Trophoblast cell (in vitro differentiated cells and primary cell): Measurements from ENCODE around the gene NCAN.
A peak's percentile ranks its signal among the peaks of the same experiment; 100 is the strongest.

Experiments used
- DNase-seq, 2 donors: peaks; one replicate each; pipeline ENCODE4 v3.0.0-alpha.2; 2016
- H2AFZ ChIP-seq: 2 replicates; pipeline ENCODE4 v1.6.1; 2013; ENCODE audit warnings: low read length, moderate library complexity, mild to moderate bottlenecking; ENCODE audit not compliant: insufficient read depth, poor library complexity
- H2AK5ac ChIP-seq: 2 replicates; pipeline ENCODE4 v1.6.1; 2013; ENCODE audit warnings: mild to moderate bottlenecking, low read length
- H2BK120ac ChIP-seq: 2 replicates; pipeline ENCODE4 v1.6.1; 2013; ENCODE audit warnings: low read length, mild to moderate bottlenecking, moderate library complexity; ENCODE audit not compliant: insufficient read depth, poor library complexity
- H2BK12ac ChIP-seq: 2 replicates; pipeline ENCODE4 v1.6.1; 2013; ENCODE audit warnings: mild to moderate bottlenecking, low read length, moderate library complexity
- H2BK5ac ChIP-seq: 2 replicates; pipeline ENCODE4 v1.6.1; 2013; ENCODE audit warnings: low read length, low read depth, moderate library complexity, mild to moderate bottlenecking; ENCODE audit not compliant: poor library complexity
- H3K14ac ChIP-seq: 2 replicates; pipeline ENCODE4 v1.6.1; 2013; ENCODE audit warnings: mild to moderate bottlenecking, low read length
- H3K18ac ChIP-seq: 2 replicates; pipeline ENCODE4 v1.6.1; 2013; ENCODE audit warnings: mild to moderate bottlenecking, low read length
- H3K23ac ChIP-seq: 2 replicates; pipeline ENCODE4 v1.6.1; 2013; ENCODE audit warnings: low read length
- H3K27ac ChIP-seq: 2 replicates; pipeline ENCODE4 v1.5.1; 2013; ENCODE audit warnings: low read depth, mild to moderate bottlenecking, inconsistent platforms, low read length, moderate library complexity
- H3K27me3 ChIP-seq: 2 replicates; pipeline ENCODE4 v1.6.1; 2013; ENCODE audit warnings: inconsistent platforms, mild to moderate bottlenecking, low read length, moderate library complexity; ENCODE audit not compliant: insufficient read depth
- H3K36me3 ChIP-seq, 2 experiments: 1 replicate in 1 of 2; 2 replicates in 1 of 2; pipeline ENCODE4 v1.6.1; 2013; ENCODE audit warnings: low read length in 2 of 2, mild to moderate bottlenecking in 2 of 2, moderate library complexity in 1 of 2; ENCODE audit not compliant: insufficient read depth in 2 of 2, control insufficient read depth in 1 of 2
- H3K4ac ChIP-seq: 2 replicates; pipeline ENCODE4 v1.6.1; 2013; ENCODE audit warnings: low read depth, mild to moderate bottlenecking, low read length, moderate library complexity
- H3K4me1 ChIP-seq, 2 experiments: 1 replicate in 1 of 2; 2 replicates in 1 of 2; pipeline ENCODE4 v1.6.1; 2013; ENCODE audit warnings: low read length in 2 of 2, mild to moderate bottlenecking in 2 of 2, moderate library complexity in 1 of 2; ENCODE audit not compliant: insufficient read depth in 2 of 2, control insufficient read depth in 1 of 2
- H3K4me2 ChIP-seq: 2 replicates; pipeline ENCODE4 v1.6.1; 2013; ENCODE audit warnings: inconsistent platforms, mild to moderate bottlenecking, low read length, moderate library complexity
- H3K4me3 ChIP-seq: 2 replicates; pipeline ENCODE4 v1.5.1; 2013; ENCODE audit warnings: mild to moderate bottlenecking, low read depth, low read length, inconsistent platforms
- H3K79me1 ChIP-seq: one replicate; pipeline ENCODE4 v1.6.1; 2013; ENCODE audit warnings: low read length
- H3K79me2 ChIP-seq: 2 replicates; pipeline ENCODE4 v1.6.1; 2013; ENCODE audit warnings: low read length, mild to moderate bottlenecking; ENCODE audit not compliant: control insufficient read depth, insufficient read depth, poor library complexity
- H3K9ac ChIP-seq: 2 replicates; pipeline ENCODE4 v1.6.1; 2013; ENCODE audit warnings: mild to moderate bottlenecking, low read length
- H3K9me3 ChIP-seq: 2 replicates; pipeline ENCODE4 v1.6.1; 2013; ENCODE audit warnings: low read depth, mild to moderate bottlenecking, control low read depth, inconsistent platforms, low read length; ENCODE audit not compliant: insufficient read depth
- H4K12ac ChIP-seq: 2 replicates; pipeline ENCODE4 v1.6.1; 2013; ENCODE audit warnings: low read depth, mild to moderate bottlenecking, low read length, moderate library complexity
- H4K8ac ChIP-seq: 2 replicates; pipeline ENCODE4 v1.6.1; 2013; ENCODE audit warnings: low read depth, mild to moderate bottlenecking, low read length, moderate library complexity
- H4K91ac ChIP-seq: one replicate; pipeline ENCODE4 v1.6.1; 2013; ENCODE audit warnings: low read depth, mild to moderate bottlenecking, low read length, moderate library complexity
- WGBS: extraction: QIAGEN DNeasy Blood & Tissue Kit; methylation state at CpG from one replicate; pipeline ENCODE4 v1.1.7; 2013; ENCODE audit warnings: missing lambda C conversion rate; ENCODE audit not compliant: insufficient read length, insufficient coverage; ENCODE audit errors: extremely low coverage; 5-methylcytosine and 5-hydroxymethylcytosine counted together

The NCAN gene

GRCh38 chr19:19214159-19214490 lies 2.4 kb downstream of the NCAN start:
- Histone ChIP-seq H2BK120ac (no peak overlapping the region), H3K4me2 (no peak overlapping the region), H4K8ac (no peak overlapping the region), H2BK5ac (no peak overlapping the region), H3K23ac (no peak overlapping the region), H3K36me3 (no peaks in the 10 kb centered on the region), H3K27ac (no peak overlapping the region), H4K12ac (no peak overlapping the region), H4K91ac (no peak overlapping the region), H3K4ac (no peak overlapping the region), H3K9me3 (no peaks in the 10 kb centered on the region), H3K14ac (no peak overlapping the region), H3K79me2 (no peaks in the 10 kb centered on the region), H3K79me1 (no peaks in the 10 kb centered on the region), H3K18ac (no peak overlapping the region), H3K4me1 (no peaks in the 10 kb centered on the region), H2BK12ac (no peak overlapping the region), H2AK5ac (no peak overlapping the region), H2AFZ (no peak overlapping the region), H3K4me3 (no peak overlapping the region), H3K27me3 (peaks cover 20% of the 10 kb centered on the region), H3K9ac (no peak overlapping the region)
- WGBS: no CpG with 5 or more reads among the region's 5 CpGs
- no peak for DNase-seq

DNA sequence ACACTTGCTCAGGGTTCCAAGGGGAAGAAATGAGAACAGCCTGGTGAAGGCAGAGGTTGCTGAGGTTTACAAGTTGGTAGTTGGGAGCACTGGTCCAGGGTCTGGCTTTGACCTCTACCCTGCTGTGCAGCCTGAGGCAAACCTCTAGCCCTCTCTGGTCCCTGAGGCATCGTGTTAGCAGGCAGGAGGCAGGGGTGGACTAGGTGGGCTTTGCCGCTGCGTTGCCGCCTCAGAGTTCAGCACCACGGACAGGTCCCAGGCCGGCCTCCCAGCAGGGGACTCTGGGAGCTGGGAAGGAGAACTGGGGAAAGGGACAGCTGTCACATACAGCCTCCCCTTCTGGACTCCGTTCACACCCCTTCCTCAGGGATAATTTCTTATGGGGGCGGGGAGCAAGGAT lies 3.1 kb downstream of the NCAN start:
- Histone ChIP-seq H3K4me3 (no peak overlapping the region), H4K12ac (no peak overlapping the region), H3K27ac (no peak overlapping the region), H2BK120ac (no peak overlapping the region), H3K23ac (no peak overlapping the region), H3K18ac (no peak overlapping the region), H2BK12ac (no peak overlapping the region), H3K14ac (no peak overlapping the region), H3K79me2 (no peaks in the 10 kb centered on the region), H3K9ac (no peak overlapping the region), H3K4me1 (no peaks in the 10 kb centered on the region), H3K4ac (no peak overlapping the region), H3K4me2 (no peak overlapping the region), H2BK5ac (no peak overlapping the region), H3K36me3 (no peaks in the 10 kb centered on the region), H2AK5ac (no peak overlapping the region), H3K9me3 (no peaks in the 10 kb centered on the region), H2AFZ (no peak overlapping the region), H3K27me3 (peaks cover 20% of the 10 kb centered on the region), H4K8ac (no peak overlapping the region), H3K79me1 (no peaks in the 10 kb centered on the region), H4K91ac (no peak overlapping the region)
- DNase-seq: peak; percentile 30 to 62
- no CpG with 5 or more reads among the region's 8 CpGs for WGBS

DNA sequence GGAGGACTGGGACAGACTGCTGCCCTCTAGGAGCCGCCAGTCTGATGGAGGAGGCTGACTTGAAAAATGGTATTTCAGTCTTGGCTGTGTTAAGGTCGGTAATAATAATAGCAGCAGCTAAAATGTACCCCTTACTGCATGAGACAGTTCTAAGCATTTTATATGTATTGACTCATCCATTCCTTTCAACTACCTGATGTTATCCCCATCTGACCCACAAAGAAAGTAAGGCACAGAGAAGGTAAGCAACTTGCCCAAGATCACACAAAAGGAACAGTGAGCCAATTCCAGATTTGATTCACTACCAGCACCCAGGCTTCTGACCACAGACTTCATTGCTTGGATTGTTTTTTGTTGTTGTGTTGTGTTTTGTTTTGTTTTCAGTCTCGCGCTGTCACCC lies 4.0 kb downstream of the NCAN start:
- Histone ChIP-seq H3K4ac (no peak overlapping the region), H2BK12ac (no peak overlapping the region), H4K91ac (no peak overlapping the region), H3K9ac (no peak overlapping the region), H3K18ac (no peak overlapping the region), H2AFZ (no peak overlapping the region), H3K4me3 (no peak overlapping the region), H3K4me1 (no peaks in the 10 kb centered on the region), H2AK5ac (no peak overlapping the region), H2BK120ac (no peak overlapping the region), H3K23ac (no peak overlapping the region), H4K12ac (no peak overlapping the region), H3K4me2 (no peak overlapping the region), H3K79me1 (no peaks in the 10 kb centered on the region), H3K9me3 (no peaks in the 10 kb centered on the region), H4K8ac (no peak overlapping the region), H3K27ac (no peak overlapping the region), H3K79me2 (no peaks in the 10 kb centered on the region), H3K14ac (no peak overlapping the region), H3K36me3 (no peaks in the 10 kb centered on the region), H3K27me3 (peaks cover 20% of the 10 kb centered on the region), H2BK5ac (no peak overlapping the region)
- DNase-seq: no peak
- no CpG with 5 or more reads among the region's 4 CpGs for WGBS

DNA sequence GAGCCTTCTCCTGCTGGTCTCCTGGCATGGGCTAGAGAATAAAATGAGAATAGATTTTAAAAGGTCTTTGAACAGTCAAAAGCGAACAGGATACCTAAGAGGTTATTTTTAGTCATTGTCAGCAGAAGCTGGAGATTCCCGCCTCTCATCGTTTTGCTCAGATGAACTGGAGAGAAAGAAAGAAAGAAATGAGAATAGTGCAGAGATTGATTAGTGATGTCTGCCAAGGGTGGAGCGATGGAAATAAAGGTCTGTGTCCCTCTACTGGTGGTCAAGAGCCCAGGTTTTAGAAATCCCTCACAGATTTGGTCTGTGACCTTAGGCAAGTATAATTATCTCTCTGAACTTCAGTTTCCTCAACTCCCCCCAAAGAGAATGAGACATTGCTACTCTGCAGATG lies 5.3 kb downstream of the NCAN start:
- Histone ChIP-seq H4K91ac (no peak overlapping the region), H3K14ac (no peak overlapping the region), H3K9ac (no peak overlapping the region), H3K27ac (no peak overlapping the region), H2BK5ac (no peak overlapping the region), H2BK12ac (no peak overlapping the region), H3K4me2 (no peak overlapping the region), H3K79me2 (no peaks in the 10 kb centered on the region), H4K8ac (no peak overlapping the region), H3K79me1 (no peaks in the 10 kb centered on the region), H2AFZ (no peak overlapping the region), H3K36me3 (no peaks in the 10 kb centered on the region), H2AK5ac (no peak overlapping the region), H3K4me1 (no peaks in the 10 kb centered on the region), H3K23ac (no peak overlapping the region), H3K4me3 (no peak overlapping the region), H3K27me3 (peaks cover 10% of the 10 kb centered on the region), H4K12ac (no peak overlapping the region), H3K9me3 (no peaks in the 10 kb centered on the region), H2BK120ac (no peak overlapping the region), H3K18ac (no peak overlapping the region), H3K4ac (no peak overlapping the region)
- WGBS: no CpG with 5 or more reads among the region's 4 CpGs
- DNase-seq: peak in 1 of 2 donors; percentile 77
